SK-N-SH treated with all-trans-retinoic acid at 6 μM for 48 hours (cell line): ENCODE data around the gene HOXD11.

Source experiments
- OSR1 ChIP-seq: fragments of 250-450 bp; sonication (Bioruptor Pico); IDR thresholded peaks from 2 replicates; pipeline ENCODE4 v1.8.0; 2022; ENCODE audit warnings: moderate library complexity, mild to moderate bottlenecking, inconsistent platforms
- ZC3H10 ChIP-seq: fragments of 250-450 bp; sonication (Bioruptor Pico); IDR thresholded peaks from 2 replicates; pipeline ENCODE4 v1.5.1; 2021; ENCODE audit warnings: mild to moderate bottlenecking, moderate library complexity

GRCh38 chr2:176111309-176111663 lies 4.2 kb downstream of the HOXD11 start:
- TF ChIP-seq OSR1 (CRISPR knock-in tag) (no peak), ZC3H10 (CRISPR knock-in tag) (no peak)
